Keratinocyte (primary cell): ENCODE data around the gene KRT84.

Experiments used
- CTCF ChIP-seq, 3 experiments: IDR thresholded peaks in 1 of 3; conservative IDR thresholded peaks in 1 of 3; optimal IDR thresholded peaks in 1 of 3; 2 replicates in 2 of 3; 3 replicates in 1 of 3; pipeline versions ENCODE3 to v1.5.1; 2011; ENCODE audit warnings: low read length in 3 of 3, mild to moderate bottlenecking in 3 of 3, moderate library complexity in 2 of 3, control low read depth in 1 of 3, inconsistent platforms in 1 of 3; ENCODE audit not compliant: insufficient read depth in 2 of 3; ENCODE audit errors: extremely low read depth in 1 of 3
- EZH2 ChIP-seq: IDR thresholded peaks from one replicate; pipeline ENCODE4 v1.6.1; 2012; ENCODE audit warnings: inconsistent platforms, mild to moderate bottlenecking, low read length, moderate library complexity

- no peak for TF ChIP-seq CTCF (optimal IDR thresholded peaks at IDR 0.05 in 1 of 3, IDR thresholded peaks at IDR 0.05 in 1 of 3, conservative IDR thresholded peaks at IDR 0.05 in 1 of 3; ENCODE audit: extremely low read depth in 1 of 3, insufficient read depth in 2 of 3, low read length in 3 of 3)
- TF ChIP-seq EZH2 = no peak
Measured at GRCh38 chr12:52360663-52361271, 24.7 kb downstream of the KRT84 start.
